IMR-90 (cell line): ENCODE results near the gene MED6. TPM values are rescaled to one million over a fixed set of nuclear protein-coding genes. Genes with fewer than 3 reads are reported as not detected.

Source experiments
- ATAC-seq: fragments of 200-7000 bp; cut with Tn5 transposase; 2 replicates; pipeline ENCODE4 v1.9.1; 2020; ENCODE audit warnings: low read depth, mild to moderate bottlenecking, moderate library complexity
- BruUV-seq: library from RNA; stranded (reverse); fragments of 400-500 nt; replicated peaks from 2 replicates; lab custom pipeline; 2021; lab: Mats Ljungman, UMichigan
- CTCF ChIA-PET: fragments of 300-600 bp; formaldehyde crosslinking; extraction: SDS; loops from one replicate; lab custom pipeline; 2021; ENCODE audit warnings: antibody characterized with exemption; lab: Yijun Ruan, JAX
- POLR2A ChIA-PET: fragments of 300-600 bp; sonication (Branson Sonifier 250); formaldehyde crosslinking; loops from one replicate; lab custom pipeline; 2022; ENCODE audit warnings: antibody characterized with exemption; ENCODE audit not compliant: unreplicated experiment; lab: Charles Lee
- DNase-seq: peaks from one replicate; pipeline ENCODE4 v3.0.0; 2013
- H2AFZ ChIP-seq: replicated peaks from 2 replicates; pipeline ENCODE3; 2013; ENCODE audit warnings: low read length, mild to moderate bottlenecking; ENCODE audit not compliant: poor library complexity
- H2AK5ac ChIP-seq: 2 replicates; pipeline ENCODE4 v1.6.1; 2013; ENCODE audit warnings: low read depth, low read length, inconsistent platforms
- H2AK9ac ChIP-seq: replicated peaks from 2 replicates; pipeline ENCODE3; 2013; ENCODE audit warnings: mild to moderate bottlenecking, low read depth, low read length, moderate library complexity; ENCODE audit not compliant: poor library complexity
- H2BK120ac ChIP-seq: 2 replicates; pipeline ENCODE4 v1.6.1; 2013; ENCODE audit warnings: low read depth, low read length, inconsistent platforms
- H2BK15ac ChIP-seq: 3 replicates; pipeline ENCODE4 v1.6.1; 2013; ENCODE audit warnings: low read depth, low read length, inconsistent platforms
- H2BK20ac ChIP-seq: 2 replicates; pipeline ENCODE4 v1.6.1; 2013; ENCODE audit warnings: low read depth, mild to moderate bottlenecking, inconsistent platforms, low read length, moderate library complexity
- H2BK5ac ChIP-seq: 2 replicates; pipeline ENCODE4 v1.6.1; 2013; ENCODE audit warnings: mild to moderate bottlenecking, low read depth, low read length, inconsistent platforms; ENCODE audit not compliant: poor library complexity, severe bottlenecking
- H3K14ac ChIP-seq: replicated peaks from 2 replicates; pipeline ENCODE4 v1.6.1; 2013; ENCODE audit warnings: low read depth, low read length, inconsistent platforms
- H3K18ac ChIP-seq: 2 replicates; pipeline ENCODE4 v1.6.1; 2013; ENCODE audit warnings: low read depth, low read length, control low read depth
- H3K23ac ChIP-seq: 2 replicates; pipeline ENCODE4 v1.6.1; 2013; ENCODE audit warnings: low read depth, low read length, inconsistent platforms
- H3K27ac ChIP-seq: 2 replicates; pipeline ENCODE4 v1.5.1; 2013; ENCODE audit warnings: mild to moderate bottlenecking, control low read depth, low read length; ENCODE audit not compliant: insufficient read depth
- H3K27me3 ChIP-seq: 2 replicates; pipeline ENCODE4 v1.6.1; 2013; ENCODE audit warnings: low read length; ENCODE audit not compliant: control insufficient read depth, insufficient read depth
- H3K36me3 ChIP-seq: 2 replicates; pipeline ENCODE4 v1.6.1; 2013; ENCODE audit warnings: low read length, mixed read lengths; ENCODE audit not compliant: control insufficient read depth, insufficient read depth
- H3K4ac ChIP-seq: 2 replicates; pipeline ENCODE4 v1.6.1; 2013; ENCODE audit warnings: low read depth, low read length, inconsistent platforms
- H3K4me1 ChIP-seq: 2 replicates; pipeline ENCODE4 v1.6.1; 2013; ENCODE audit warnings: low read length, mixed read lengths; ENCODE audit not compliant: control insufficient read depth, insufficient read depth
- H3K4me2 ChIP-seq: 2 replicates; pipeline ENCODE4 v1.6.1; 2013; ENCODE audit warnings: low read depth, mild to moderate bottlenecking, control low read depth, low read length, moderate library complexity
- H3K4me3 ChIP-seq: 2 replicates; pipeline ENCODE4 v1.5.1; 2013; ENCODE audit warnings: low read depth, mild to moderate bottlenecking, control low read depth, low read length, moderate library complexity; ENCODE audit not compliant: insufficient read depth
- H3K56ac ChIP-seq: 2 replicates; pipeline ENCODE4 v1.6.1; 2013; ENCODE audit warnings: low read length, inconsistent platforms; ENCODE audit not compliant: insufficient read depth; ENCODE audit errors: extremely low read depth
- H3K79me1 ChIP-seq, 2 experiments: 2 replicates each; pipeline ENCODE4 v1.6.1; 2013; ENCODE audit warnings: low read length in 2 of 2, inconsistent platforms in 1 of 2, low read depth in 1 of 2
- H3K9ac ChIP-seq: 2 replicates; pipeline ENCODE4 v1.6.1; 2013; ENCODE audit warnings: low read depth, low read length, control low read depth
- H3K9me1 ChIP-seq: 2 replicates; pipeline ENCODE4 v1.6.1; 2013; ENCODE audit warnings: low read length, inconsistent platforms; ENCODE audit not compliant: insufficient read depth
- H3K9me3 ChIP-seq: 2 replicates; pipeline ENCODE4 v1.6.1; 2013; ENCODE audit warnings: low read length; ENCODE audit not compliant: control insufficient read depth, insufficient read depth
- H4K20me1 ChIP-seq: 2 replicates; pipeline ENCODE4 v1.6.1; 2013; ENCODE audit warnings: low read length, inconsistent platforms; ENCODE audit not compliant: insufficient read depth
- H4K5ac ChIP-seq: 2 replicates; pipeline ENCODE4 v1.6.1; 2013; ENCODE audit warnings: mild to moderate bottlenecking, low read depth, low read length, control low read depth
- H4K8ac ChIP-seq, 2 experiments: 2 replicates each; pipeline ENCODE4 v1.6.1; 2013; ENCODE audit warnings: low read depth in 2 of 2, low read length in 2 of 2, control low read depth in 1 of 2, inconsistent platforms in 1 of 2
- H4K91ac ChIP-seq: 2 replicates; pipeline ENCODE4 v1.6.1; 2013; ENCODE audit warnings: low read depth, low read length, inconsistent platforms; ENCODE audit not compliant: insufficient read depth
- BHLHE40 ChIP-seq: fragments of 150-350 bp; IDR thresholded peaks from 2 replicates; pipeline ENCODE4 v1.6.1; 2016; ENCODE audit warnings: mild to moderate bottlenecking, low read depth, low read length
- CEBPB ChIP-seq: IDR thresholded peaks from 2 replicates; pipeline ENCODE4 v1.6.1; 2012; ENCODE audit warnings: low read depth, low read length, improper control_type of control experiment
- CHD1 ChIP-seq: IDR thresholded peaks from 2 replicates; pipeline ENCODE4 v1.6.1; 2012; ENCODE audit warnings: low read depth, low read length, improper control_type of control experiment
- FOS ChIP-seq: fragments of 150-350 bp; IDR thresholded peaks from 2 replicates; pipeline ENCODE4 v1.6.1; 2016; ENCODE audit warnings: low read depth, low read length
- MAFK ChIP-seq: IDR thresholded peaks from 2 replicates; pipeline ENCODE4 v1.6.1; 2012; ENCODE audit warnings: low read depth, low read length, improper control_type of control experiment
- MAZ ChIP-seq: IDR thresholded peaks from 2 replicates; pipeline ENCODE4 v1.6.1; 2012; ENCODE audit warnings: low read depth, mild to moderate bottlenecking, low read length, improper control_type of control experiment, moderate library complexity, borderline replicate concordance
- MXI1 ChIP-seq: IDR thresholded peaks from 2 replicates; pipeline ENCODE4 v1.6.1; 2012; ENCODE audit warnings: low read depth, mild to moderate bottlenecking, low read length, moderate library complexity, borderline replicate concordance
- NFE2L2 ChIP-seq: fragments of 150-350 bp; IDR thresholded peaks from 2 replicates; pipeline ENCODE4 v1.6.1; 2016; ENCODE audit warnings: low read depth, mild to moderate bottlenecking, low read length
- POLR2A ChIP-seq: IDR thresholded peaks from 2 replicates; pipeline ENCODE4 v1.6.1; 2012; ENCODE audit warnings: mild to moderate bottlenecking, low read depth, low read length
- RAD21 ChIP-seq: IDR thresholded peaks from 2 replicates; pipeline ENCODE4 v1.6.1; 2012; ENCODE audit warnings: low read length, improper control_type of control experiment
- RFX5 ChIP-seq: IDR thresholded peaks from 2 replicates; pipeline ENCODE4 v1.8.0; 2012; ENCODE audit warnings: low read depth, mild to moderate bottlenecking, low read length, moderate library complexity
- SMC3 ChIP-seq: fragments of 150-350 bp; IDR thresholded peaks from 2 replicates; pipeline ENCODE4 v1.6.1; 2016; ENCODE audit warnings: low read depth, mild to moderate bottlenecking, antibody characterized with exemption, low read length, moderate library complexity
- USF2 ChIP-seq: fragments of 150-350 bp; IDR thresholded peaks from 2 replicates; pipeline ENCODE4 v1.6.1; 2017; ENCODE audit warnings: mild to moderate bottlenecking, antibody characterized with exemption, low read length, low read depth
- WGBS, 2 experiments: methylation state at CpG; one replicate each; pipeline versions ENCODE4 v1.1.5 to v1.1.7; 2013; ENCODE audit warnings: missing lambda C conversion rate in 2 of 2; ENCODE audit not compliant: insufficient read length in 1 of 2; ENCODE audit errors: extremely low coverage in 2 of 2; 5-methylcytosine and 5-hydroxymethylcytosine counted together
- dilution Hi-C: fragments of 300-500 bp; cut with HindIII; formaldehyde crosslinking; loops from one replicate; pipeline ENCODE4 v1.14.3; 2018; ENCODE audit warnings: low sequenced_read_pairs; ENCODE audit not compliant: unreplicated experiment
- in situ Hi-C: fragments of 300-500 bp; cut with MboI; formaldehyde crosslinking; loops from 3 replicates; pipeline ENCODE4 v1.14.3; 2019; ENCODE audit warnings: low sequenced_read_pairs, inconsistent platforms, mixed read lengths
- intact Hi-C: fragments of 100-400 bp; cut with micrococcal nuclease; formaldehyde crosslinking; loops from 2 replicates; pipeline ENCODE4 v1.10.0; 2022
- polyA plus RNA-seq, 3 experiments: library from polyadenylated mRNA; depleted of rRNA; stranded (reverse); fragments of >200 nt; gene quantifications; 2 replicates each; pipeline ENCODE4 v1.2.3, GENCODE V29; 2012; ENCODE audit warnings: low replicate concordance in 1 of 3
- total RNA-seq: library from RNA; depleted of rRNA; stranded (reverse); fragments of >200 nt; gene quantifications from 2 replicates; pipeline ENCODE4 v1.2.3, GENCODE V29; 2012
- TF ChIP-seq, protein P1 (sequence below): conservative IDR thresholded peaks from 2 replicates; pipeline ENCODE4 v1.5.1; 2012; ENCODE audit warnings: mild to moderate bottlenecking, low read depth, low read length, improper control_type of control experiment

The MED6 gene
- total and polyA plus RNA-seq, 2 of the 4 experiments (the other 2 are of a cell fraction) = 24.3 to 31.5 TPM

DNA sequence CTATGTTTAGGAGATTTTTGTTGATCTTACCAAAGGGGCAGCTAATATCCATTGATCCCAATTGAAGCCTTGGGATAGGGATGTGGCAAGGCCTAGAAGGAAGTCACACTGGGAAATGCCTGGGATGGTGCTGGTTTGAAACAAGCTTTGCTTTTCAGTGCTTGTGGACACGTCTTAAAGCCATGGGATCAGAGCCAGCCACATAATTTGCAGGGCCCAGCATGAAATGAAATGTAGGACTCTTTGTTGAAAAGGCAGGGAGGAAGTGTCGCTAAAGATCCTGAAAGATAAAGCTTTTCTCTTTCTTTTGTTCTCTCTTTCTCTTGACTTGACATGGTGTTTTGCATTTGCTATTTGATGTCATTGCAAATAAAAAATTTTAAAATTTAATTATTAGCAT lies 46.2 kb upstream of the MED6 start:
- no peaks in the 10 kb centered on the region for H3K9me1 ChIP-seq
- no CpG with 5 or more reads among the region's 2 CpGs for WGBS, 2 experiments
- H2BK15ac ChIP-seq = no peak overlapping the region
- H3K27ac ChIP-seq = no peak overlapping the region
- H3K56ac ChIP-seq = no peak overlapping the region
- H2AFZ ChIP-seq = no peak overlapping the region
- H3K14ac ChIP-seq = no peak overlapping the region
- no peak overlapping the region for H4K8ac ChIP-seq
- in situ Hi-C loops (no loop called here), dilution Hi-C loops (no loop called here), intact Hi-C loops (no loop called here)
- ATAC-seq = no peak
- DNase-seq = no peak
- H3K27me3 ChIP-seq = peaks cover 36% of the 10 kb centered on the region
- POLR2A ChIA-PET = no interaction called here
- CTCF ChIA-PET = no interaction called here
- H3K23ac ChIP-seq = no peak overlapping the region
- H2BK120ac ChIP-seq = no peak overlapping the region
- TF ChIP-seq NFE2L2 (no peak), MXI1 (no peak), RAD21 (no peak), MAZ (no peak), CEBPB (no peak), BHLHE40 (no peak), FOS (no peak), RFX5 (no peak), SMC3 (no peak), CHD1 (no peak), USF2 (no peak), POLR2A (no peak), MAFK (no peak)
- TF ChIP-seq, protein P1, sequence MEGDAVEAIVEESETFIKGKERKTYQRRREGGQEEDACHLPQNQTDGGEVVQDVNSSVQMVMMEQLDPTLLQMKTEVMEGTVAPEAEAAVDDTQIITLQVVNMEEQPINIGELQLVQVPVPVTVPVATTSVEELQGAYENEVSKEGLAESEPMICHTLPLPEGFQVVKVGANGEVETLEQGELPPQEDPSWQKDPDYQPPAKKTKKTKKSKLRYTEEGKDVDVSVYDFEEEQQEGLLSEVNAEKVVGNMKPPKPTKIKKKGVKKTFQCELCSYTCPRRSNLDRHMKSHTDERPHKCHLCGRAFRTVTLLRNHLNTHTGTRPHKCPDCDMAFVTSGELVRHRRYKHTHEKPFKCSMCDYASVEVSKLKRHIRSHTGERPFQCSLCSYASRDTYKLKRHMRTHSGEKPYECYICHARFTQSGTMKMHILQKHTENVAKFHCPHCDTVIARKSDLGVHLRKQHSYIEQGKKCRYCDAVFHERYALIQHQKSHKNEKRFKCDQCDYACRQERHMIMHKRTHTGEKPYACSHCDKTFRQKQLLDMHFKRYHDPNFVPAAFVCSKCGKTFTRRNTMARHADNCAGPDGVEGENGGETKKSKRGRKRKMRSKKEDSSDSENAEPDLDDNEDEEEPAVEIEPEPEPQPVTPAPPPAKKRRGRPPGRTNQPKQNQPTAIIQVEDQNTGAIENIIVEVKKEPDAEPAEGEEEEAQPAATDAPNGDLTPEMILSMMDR = no peak
- no peaks in the 10 kb centered on the region; the same call in 1 of the 2 replicates for H3K4me1 ChIP-seq
- no TSS peak for BruUV-seq
- H3K9me3 ChIP-seq = no peaks in the 10 kb centered on the region
- no peak overlapping the region for H4K5ac ChIP-seq
- no peaks in the 10 kb centered on the region for H3K36me3 ChIP-seq
- no peak overlapping the region for H2BK5ac ChIP-seq
- H3K18ac ChIP-seq = no peak overlapping the region
- no peak overlapping the region for H3K4me3 ChIP-seq
- no peaks in the 10 kb centered on the region; the same call in 1 of the 2 replicates for H4K20me1 ChIP-seq
- no peak overlapping the region for H4K91ac ChIP-seq
- no peak overlapping the region for H3K9ac ChIP-seq
- H3K79me1 ChIP-seq = no peaks in the 10 kb centered on the region
- no peak overlapping the region for H2BK20ac ChIP-seq
- H2AK5ac ChIP-seq = no peak overlapping the region
- no peak overlapping the region for H3K4me2 ChIP-seq
- H3K4ac ChIP-seq = no peak overlapping the region
- no peak overlapping the region for H2AK9ac ChIP-seq
